K562 (cell line): ENCODE data around the gene POLR3K. TPM values are rescaled to one million over a fixed set of nuclear protein-coding genes. Genes with fewer than 3 reads are reported as not detected.
A peak's percentile ranks its signal among the peaks of the same experiment; 100 is the strongest.

Experiments
- CCNT2 ChIP-seq: IDR thresholded peaks from 2 replicates; pipeline ENCODE4 v1.6.1; 2011; ENCODE audit warnings: borderline replicate concordance, low read depth, mild to moderate bottlenecking, moderate library complexity, mixed read lengths, low read length; ENCODE audit not compliant: insufficient read length; ENCODE audit errors: extremely low read depth
- CEBPB ChIP-seq: fragments of 450-650 bp; IDR thresholded peaks from 2 replicates; pipeline ENCODE4 v1.6.1; 2016; ENCODE audit warnings: missing genetic modification characterization, missing compliant biosample characterization
- CHCHD3 ChIP-seq: fragments of 250-450 bp; sonication (Bioruptor Pico); IDR thresholded peaks from 2 replicates; pipeline ENCODE4 v2.1.2; 2022; ENCODE audit warnings: mild to moderate bottlenecking
- CSDE1 ChIP-seq, 2 experiments: fragments of 450-650 bp; IDR thresholded peaks; 2 replicates each; pipeline ENCODE4 v1.6.1; 2016; ENCODE audit warnings: mild to moderate bottlenecking in 1 of 2
- DACH1 ChIP-seq: fragments of 450-650 bp; IDR thresholded peaks from 2 replicates; pipeline ENCODE4 v1.6.1; 2018; ENCODE audit not compliant: partially characterized antibody
- FIP1L1 ChIP-seq: fragments of 200-400 bp; formaldehyde crosslinking; IDR thresholded peaks from 2 replicates; pipeline ENCODE4 v1.6.1; 2018; ENCODE audit warnings: mild to moderate bottlenecking, low read depth, low read length; ENCODE audit not compliant: poor library complexity, severe bottlenecking
- FOSL1 ChIP-seq: fragments of 200-800 bp; sonication (Bioruptor generic); conservative IDR thresholded peaks from 2 replicates; pipeline ENCODE4 v1.6.1; 2016; ENCODE audit warnings: missing genetic modification characterization, missing compliant biosample characterization
- FOXK1 ChIP-seq: sonication (generic); formaldehyde crosslinking; IDR thresholded peaks from 2 replicates; pipeline ENCODE4 v1.8.0; 2022; ENCODE audit warnings: missing genetic modification reagents, mild to moderate bottlenecking, borderline replicate concordance
- GATA2 ChIP-seq: sonication (generic); formaldehyde crosslinking; IDR thresholded peaks from 2 replicates; pipeline ENCODE4 v1.4.0; 2020; ENCODE audit warnings: mild to moderate bottlenecking, missing genetic modification reagents
- HDAC2 ChIP-seq: fragments of 450-650 bp; IDR thresholded peaks from 2 replicates; pipeline ENCODE4 v1.6.1; 2016; ENCODE audit warnings: mild to moderate bottlenecking
- JUN ChIP-seq, 2 experiments: sonication (generic) in 1 of 2; formaldehyde crosslinking in 1 of 2; IDR thresholded peaks; 2 replicates each; pipeline versions ENCODE4 v1.6.1 to v1.8.0; 2012 to 2022; ENCODE audit warnings: borderline replicate concordance in 2 of 2, mild to moderate bottlenecking in 2 of 2, improper control_type of control experiment in 1 of 2, low read depth in 1 of 2, low read length in 1 of 2, missing genetic modification reagents in 1 of 2
- KDM5B ChIP-seq: fragments of 200-600 bp; sonication (generic); IDR thresholded peaks from 2 replicates; pipeline ENCODE4 v1.6.1; 2012; ENCODE audit warnings: low read depth, mild to moderate bottlenecking, moderate library complexity, low read length, control low read depth, inconsistent platforms; ENCODE audit not compliant: insufficient replicate concordance
- MLX ChIP-seq, 2 experiments: fragments of 450-650 bp in 1 of 2; sonication (generic) in 1 of 2; formaldehyde crosslinking; conservative IDR thresholded peaks; 2 replicates each; pipeline versions ENCODE4 v1.4.0 to v1.8.1; 2020 to 2022; ENCODE audit warnings: mild to moderate bottlenecking in 1 of 2, missing genetic modification reagents in 1 of 2
- RBBP5 ChIP-seq: fragments of 200-600 bp; sonication (generic); IDR thresholded peaks from 2 replicates; pipeline ENCODE4 v1.6.1; 2012; ENCODE audit warnings: borderline replicate concordance, mild to moderate bottlenecking, low read length, control low read depth, inconsistent platforms; ENCODE audit not compliant: insufficient read depth, poor library complexity, severe bottlenecking
- STAT5B ChIP-seq: fragments of 250-450 bp; sonication (Bioruptor Pico); IDR thresholded peaks from 2 replicates; pipeline ENCODE4 v1.8.0; 2021; ENCODE audit warnings: mild to moderate bottlenecking, inconsistent platforms
- ZNF134 ChIP-seq: fragments of 250-450 bp; sonication (Bioruptor Pico); conservative IDR thresholded peaks from 2 replicates; pipeline ENCODE4 v1.4.0; 2020
- ZNF217 ChIP-seq: sonication (generic); formaldehyde crosslinking; IDR thresholded peaks from 2 replicates; pipeline ENCODE4 v1.8.0; 2022; ENCODE audit warnings: mild to moderate bottlenecking, missing genetic modification reagents
- polyA plus RNA-seq, 8 experiments: library from polyadenylated mRNA; depleted of rRNA in 4 of 8; stranded (reverse) in 5 of 8; unstranded in 3 of 8; fragments of >200 nt; fragmentation: Nextera tagmentation in 2 of 8; fragmentation: Illumina TruSeq in 1 of 8; extraction: Ambion mirVana in 2 of 8; extraction: Trizol in 1 of 8; gene quantifications; 2 replicates each; pipeline versions ENCODE4 v1.2.1 to v1.2.3, GENCODE V29; 2011 to 2014; ENCODE audit warnings: inconsistent platforms in 1 of 8, missing spikeins in 1 of 8
- total RNA-seq, 7 experiments: library from RNA; depleted of rRNA in 6 of 7; stranded (reverse); fragments of >200 nt in 6 of 7; fragmentation: Illumina TruSeq in 2 of 7; extraction: Trizol in 2 of 7; gene quantifications; 2 replicates each; pipeline versions ENCODE4 v1.2.1 to v1.2.3, GENCODE V29; 2011 to 2021; ENCODE audit warnings: low replicate concordance in 1 of 7

Gene POLR3K
- total and polyA plus RNA-seq, 9 of the 15 experiments (the other 6 are each of a cell fraction or from before 2014, with no cell fraction given) = 42.1 to 315 (median 86.7) TPM

GRCh38 chr16:78444-79150, 25.2 kb upstream of the POLR3K start (continued):
- TF ChIP-seq CEBPB (tag) (no peak), FIP1L1 (peak; percentile 6), CHCHD3 (CRISPR knock-in tag) (no peak), FOXK1 (CRISPR knock-in tag) (0 out of 2 replicates have a peak, but pooled peaks have one; percentile 60), ZNF134 (CRISPR knock-in tag) (no peak), FOSL1 (tag) (no peak), MLX (CRISPR knock-in tag; conservative IDR thresholded peaks at IDR 0.05) (no peak), CCNT2 (peak; percentile 2), GATA2 (no peak), ZNF217 (CRISPR knock-in tag) (no peak), JUN (IDR thresholded peaks at IDR 0.05; ENCODE audit: borderline replicate concordance, low read depth, low read length) (no peak), JUN (CRISPR knock-in tag; IDR thresholded peaks at IDR 0.05; ENCODE audit: borderline replicate concordance) (no peak), CSDE1 (IDR thresholded peaks at IDR 0.05) (no peak), KDM5B (peak; percentile 8), RBBP5 (peak; percentile 47), HDAC2 (no peak), DACH1 (no peak), STAT5B (CRISPR knock-in tag) (no peak)
